ENCODE measurements around the gene CTNNBL1.

Gene CTNNBL1

GRCh38 chr20:37881601-37882343 lies 187.9 kb downstream of the CTNNBL1 start:
- H3K4me3 ChIP-seq (ENCODE audit: low read depth, low read length): no peak overlapping the region
- TF ChIP-seq CTCF (IDR thresholded peaks at IDR 0.05; ENCODE audit: low read depth, low read length): no peak

- H3K4me3 ChIP-seq (ENCODE audit: low read depth, low read length): no peak overlapping the region
- TF ChIP-seq CTCF (IDR thresholded peaks at IDR 0.05; ENCODE audit: low read depth, low read length): no peak
Measured at GRCh38 chr20:37882961-37883712, 189.3 kb downstream of the CTNNBL1 start.

- no peak for TF ChIP-seq CTCF (IDR thresholded peaks at IDR 0.05; ENCODE audit: low read depth, low read length)
Measured at GRCh38 chr20:37885042-37885441, 191.2 kb downstream of the CTNNBL1 start.

GRCh38 chr20:37885593-37886503 lies 192.0 kb downstream of the CTNNBL1 start:
- TF ChIP-seq CTCF (IDR thresholded peaks at IDR 0.05; ENCODE audit: low read depth, low read length): no peak
- H3K4me3 ChIP-seq (ENCODE audit: low read depth, low read length): no peak overlapping the region

More at GRCh38 chr20:37885042-37885441, 191.2 kb downstream of the CTNNBL1 start:
- no peak overlapping the region for H3K4me3 ChIP-seq (ENCODE audit: low read depth, low read length)

- no peak overlapping the region for H3K4me3 ChIP-seq (ENCODE audit: low read depth, low read length)
- no peak for TF ChIP-seq CTCF (IDR thresholded peaks at IDR 0.05; ENCODE audit: low read depth, low read length)
Measured at GRCh38 chr20:37886851-37887297, 193.0 kb downstream of the CTNNBL1 start.

- TF ChIP-seq CTCF (IDR thresholded peaks at IDR 0.05; ENCODE audit: low read depth, low read length): no peak
- no peak overlapping the region for H3K4me3 ChIP-seq (ENCODE audit: low read depth, low read length)
Measured at GRCh38 chr20:37888641-37889040, 194.8 kb downstream of the CTNNBL1 start.

Data from WI38 (cell line).